NCI-H1694 (cell line): Measurements from ENCODE around the gene GEMIN2.
"Not testable (repeated sequence)": the region's sequence is repeated elsewhere in the genome, so short reads cannot be mapped to it uniquely, and the experiment has no call there.

Source experiments
- DNase-seq: peaks from one replicate; lab custom pipeline; 2025; lab: John Stamatoyannopoulos, UW

Gene GEMIN2

GRCh38 chr14:39113685-39114072 lies 444 bp upstream of the GEMIN2 start:
- no peak for DNase-seq

GRCh38 chr14:39122330-39123138 lies 8.4 kb downstream of the GEMIN2 start:
- DNase-seq: no peak

- not testable (repeated sequence) for DNase-seq
These were observed 23.7 kb downstream of the GEMIN2 start for GRCh38 chr14:39137835-39138234.

- no peak for DNase-seq
These were observed 24.3 kb downstream of the GEMIN2 start for GRCh38 chr14:39138440-39138839.

GRCh38 chr14:39140170-39140569 lies 26.0 kb downstream of the GEMIN2 start:
- DNase-seq: no peak

GRCh38 chr14:39141623-39142022 lies 27.5 kb downstream of the GEMIN2 start:
- DNase-seq: not testable (repeated sequence)

GRCh38 chr14:39143226-39143625 lies 29.1 kb downstream of the GEMIN2 start:
- not testable (repeated sequence) for DNase-seq

GRCh38 chr14:39145266-39145966 lies 31.3 kb downstream of the GEMIN2 start:
- no peak for DNase-seq

- DNase-seq: no peak
These were observed 40.6 kb downstream of the GEMIN2 start for GRCh38 chr14:39154594-39155189.

GRCh38 chr14:39157491-39157890 lies 43.4 kb downstream of the GEMIN2 start:
- no peak for DNase-seq

GRCh38 chr14:39158222-39158858 lies 44.2 kb downstream of the GEMIN2 start:
- DNase-seq: no peak

GRCh38 chr14:39160494-39160893 lies 46.4 kb downstream of the GEMIN2 start:
- DNase-seq: no peak

- DNase-seq: not testable (repeated sequence)
These were observed 53.7 kb downstream of the GEMIN2 start for GRCh38 chr14:39167797-39168320.

- no peak for DNase-seq
These were observed 54.5 kb downstream of the GEMIN2 start for GRCh38 chr14:39168591-39168990.

GRCh38 chr14:39169541-39169900 lies 55.4 kb downstream of the GEMIN2 start:
- no peak for DNase-seq

- no peak for DNase-seq
These were observed 59.1 kb downstream of the GEMIN2 start for GRCh38 chr14:39173198-39173597.

GRCh38 chr14:39174560-39175444 lies 60.7 kb downstream of the GEMIN2 start, which contains the start of gene PNN:
Gene PNN, plus strand, starts transcription at chr14:39175254. Its CDS starts 26 bp downstream, at chr14:39175280.
- DNase-seq: peak; percentile 99

GRCh38 chr14:39175445-39176262 lies 61.5 kb downstream of the GEMIN2 start:
- peak; percentile 48 for DNase-seq

GRCh38 chr14:39176263-39177167 lies 62.4 kb downstream of the GEMIN2 start:
- no peak for DNase-seq
